Measurements from ENCODE around the gene KRT36.

Gene KRT36

GRCh38 chr17:41521574-41522261, 32.0 kb upstream of the KRT36 start:
- peak; percentile 27 for DNase-seq

- DNase-seq = peak; percentile 55
Observed at GRCh38 chr17:41520821-41521521, 31.3 kb upstream of the KRT36 start.

GRCh38 chr17:41519501-41520224, 30.0 kb upstream of the KRT36 start:
- DNase-seq = peak; percentile 62

GRCh38 chr17:41518789-41519449, 29.2 kb upstream of the KRT36 start, which contains the start of gene KRT15:
Gene KRT15, minus strand, starts transcription at chr17:41518890. Its CDS starts 63 bp downstream, at chr17:41518827.
- DNase-seq = peak; percentile 58

GRCh38 chr17:41518031-41518430, 28.3 kb upstream of the KRT36 start:
- no peak for DNase-seq

- peak; percentile 44 for DNase-seq
Observed at GRCh38 chr17:41516830-41517283, 27.1 kb upstream of the KRT36 start.

- DNase-seq = no peak
Observed at GRCh38 chr17:41516147-41516829, 26.6 kb upstream of the KRT36 start.

GRCh38 chr17:41513168-41513547, 23.4 kb upstream of the KRT36 start:
- no peak for DNase-seq

GRCh38 chr17:41512546-41513167, 22.9 kb upstream of the KRT36 start:
- no peak for DNase-seq

GRCh38 chr17:41511716-41512115, 22.0 kb upstream of the KRT36 start:
- no peak for DNase-seq

GRCh38 chr17:41511116-41511515, 21.4 kb upstream of the KRT36 start:
- peak; percentile 24 for DNase-seq

- DNase-seq = peak; percentile 30
Observed at GRCh38 chr17:41510251-41511065, 20.7 kb upstream of the KRT36 start.

- DNase-seq = no peak
Observed at GRCh38 chr17:41507315-41507880, 17.7 kb upstream of the KRT36 start.

GRCh38 chr17:41505809-41506767, 16.4 kb upstream of the KRT36 start:
- no peak for DNase-seq

GRCh38 chr17:41505007-41505808, 15.5 kb upstream of the KRT36 start, which contains the start of gene KRT13:
Gene KRT13, minus strand, starts transcription at chr17:41505612. Its CDS starts 62 bp downstream, at chr17:41505550.
- no peak for DNase-seq

GRCh38 chr17:41504246-41504977, 14.7 kb upstream of the KRT36 start:
- DNase-seq = no peak

GRCh38 chr17:41503202-41503601, 13.5 kb upstream of the KRT36 start:
- no peak for DNase-seq

Data from NCI-H2029 (cell line).